ENCODE data around the gene ARHGDIG.
A peak's percentile ranks its signal among the peaks of the same experiment; 100 is the strongest.

DNA sequence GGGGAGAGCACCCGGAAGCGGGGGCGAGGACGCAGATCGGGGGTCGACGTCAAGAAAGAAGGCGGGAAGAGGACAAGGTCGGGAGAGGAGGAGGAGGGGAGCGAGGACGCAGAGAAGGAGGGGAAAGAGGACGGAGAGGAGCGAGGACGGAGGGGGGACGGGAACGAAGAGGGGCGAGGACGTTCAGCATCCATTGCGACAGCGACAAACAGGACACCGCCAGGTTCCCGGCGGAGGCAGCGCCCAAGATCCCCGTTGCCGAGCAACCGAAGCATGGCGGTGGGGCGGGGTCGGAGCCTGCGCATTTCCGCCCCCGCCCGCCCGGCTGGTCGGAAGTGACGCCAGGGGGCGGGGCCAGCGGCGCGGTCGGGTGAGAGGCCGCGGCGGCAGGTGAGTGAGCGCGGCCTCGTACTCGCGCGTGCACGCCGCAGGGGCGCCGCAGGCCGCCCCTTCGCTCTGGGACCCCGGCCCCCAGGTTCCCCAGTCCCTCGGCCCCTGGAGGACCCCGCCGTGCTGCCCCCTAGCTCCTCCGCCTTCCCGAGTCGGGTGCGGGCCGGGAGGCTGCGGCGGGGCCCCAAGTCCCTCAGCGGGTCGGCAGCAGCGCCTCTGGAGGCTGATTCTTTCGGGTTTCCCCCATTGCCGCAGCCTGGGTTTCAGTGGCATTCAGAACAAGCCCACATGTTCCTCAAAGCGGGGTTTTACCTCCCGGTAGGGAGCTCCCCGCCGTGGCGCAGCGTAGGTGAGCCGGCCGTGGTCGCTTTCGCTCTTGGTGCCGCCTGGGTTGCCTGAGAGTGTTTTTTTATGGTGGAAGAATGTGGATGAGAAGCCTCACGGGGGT lies 45.7 kb upstream of the ARHGDIG start, which contains the start of gene FAM234A:
- TF ChIP-seq CTCF (IDR thresholded peaks at IDR 0.05) (peak; percentile 29 to 44 (median 34)), POLR2A (IDR thresholded peaks at IDR 0.05) (peak; percentile 97)

Measured in right lobe of liver (tissue), 4 donors.